Hypothalamus (tissue), 51 donors: ENCODE measurements around the gene SUPT5H.
A peak's percentile ranks its signal among the peaks of the same experiment; 100 is the strongest.

ENCODE experiments used
- DNase-seq, 51 donors: peaks; one replicate each; lab custom pipeline; 2025; lab: John Stamatoyannopoulos, UW

Gene SUPT5H

GRCh38 chr19:39489756-39490155 is 44.4 kb downstream of the SUPT5H start:
- no peak for DNase-seq

GRCh38 chr19:39492225-39492624 is 46.8 kb downstream of the SUPT5H start:
- DNase-seq: no peak

GRCh38 chr19:39492788-39493187 is 47.4 kb downstream of the SUPT5H start:
- no peak for DNase-seq

- DNase-seq: no peak
Observed at GRCh38 chr19:39494661-39495060, 49.3 kb downstream of the SUPT5H start.

- no peak for DNase-seq
Observed at GRCh38 chr19:39496063-39496462, 50.7 kb downstream of the SUPT5H start.

GRCh38 chr19:39497701-39497995 is 52.3 kb downstream of the SUPT5H start:
- DNase-seq: peak in 2 of 51 donors; percentile 2 to 5

- DNase-seq: peak in 22 of 51 donors; percentile 4 to 60 (median 18)
Observed at GRCh38 chr19:39497996-39498797, 52.8 kb downstream of the SUPT5H start.

GRCh38 chr19:39498798-39499642 is 53.6 kb downstream of the SUPT5H start, which contains the start of gene DLL3:
Gene DLL3 (plus strand): TSS chr19:39498947. CDS start chr19:39498975, 28 bp downstream.
- DNase-seq: peak in 1 of 51 donors; percentile 23

GRCh38 chr19:39499932-39500331 is 54.5 kb downstream of the SUPT5H start:
- no peak for DNase-seq

GRCh38 chr19:39500543-39500942 is 55.2 kb downstream of the SUPT5H start:
- no peak for DNase-seq

- no peak for DNase-seq
Observed at GRCh38 chr19:39501340-39501739, 56.0 kb downstream of the SUPT5H start.

GRCh38 chr19:39502640-39503417 is 57.4 kb downstream of the SUPT5H start:
- peak in 8 of 51 donors; percentile 4 to 38 (median 15) for DNase-seq

GRCh38 chr19:39506598-39506943 is 61.2 kb downstream of the SUPT5H start:
- no peak for DNase-seq

GRCh38 chr19:39506944-39507714 is 61.7 kb downstream of the SUPT5H start:
- DNase-seq: peak in 15 of 51 donors; percentile 2 to 63 (median 36)

- no peak for DNase-seq
Observed at GRCh38 chr19:39507715-39508364, 62.5 kb downstream of the SUPT5H start.

- no peak for DNase-seq
Observed at GRCh38 chr19:39508629-39509028, 63.2 kb downstream of the SUPT5H start.

GRCh38 chr19:39509233-39509632 is 63.9 kb downstream of the SUPT5H start:
- DNase-seq: no peak

- DNase-seq: no peak
Observed at GRCh38 chr19:39512988-39513387, 67.6 kb downstream of the SUPT5H start.

GRCh38 chr19:39514840-39515550 is 69.6 kb downstream of the SUPT5H start, which contains the start of gene SELENOV:
Gene SELENOV (plus strand): TSS chr19:39515139. CDS start chr19:39515213, 74 bp downstream.
- peak in 3 of 51 donors; percentile 9 to 13 (median 13) for DNase-seq
